ENCODE measurements around the gene HABP4. TPM values are rescaled to one million over a fixed set of nuclear protein-coding genes. Genes with fewer than 3 reads are reported as not detected.

Gene HABP4
- total RNA-seq, 1 experiment from 2014 or later: 21.0 TPM

GRCh38 chr9:96436456-96437126 lies 13.4 kb upstream of the HABP4 start:
- intact Hi-C loops (cut with micrococcal nuclease): no loop called here
- Histone ChIP-seq H3K4me2 (ENCODE audit: low read length) (no peak overlapping the region), H3K27me3 (ENCODE audit: insufficient read depth, low read length) (no peaks in the 10 kb centered on the region), H3K9me2 (ENCODE audit: insufficient read depth) (no peaks in the 10 kb centered on the region), H3K27ac (ENCODE audit: low read depth, low read length) (no peak overlapping the region), H3K36me3 (ENCODE audit: control insufficient read depth in 1 of 2, insufficient read depth in 2 of 2, low read length in 2 of 2) (no peaks in the 10 kb centered on the region), H3K9me3 (ENCODE audit: control insufficient read depth in 1 of 2, insufficient read depth in 1 of 2, low read depth in 1 of 2, low read length in 2 of 2) (peaks cover 0 to 5% of the 10 kb centered on the region in 2 experiments; a peak in 1 of 4 replicates), H4K20me1 (ENCODE audit: insufficient read depth) (no peaks in the 10 kb centered on the region), H3K4me1 (ENCODE audit: control insufficient read depth in 1 of 2, insufficient read depth in 2 of 2, low read length in 2 of 2) (no peaks in the 10 kb centered on the region), H2AFZ (ENCODE audit: low read depth, low read length, poor library complexity, severe bottlenecking) (no peak overlapping the region), H3K79me2 (ENCODE audit: insufficient read depth, low read length) (no peaks in the 10 kb centered on the region), H3K4me3 (replicated peaks in 1 of 2; ENCODE audit: low read depth in 1 of 2, low read length in 2 of 2) (no peak overlapping the region), H3K9ac (ENCODE audit: low read length) (no peak overlapping the region)
- DNase-seq (ENCODE audit: low read depth, low spot score) (no peak), ATAC-seq (no peak)
- ChIA-PET POLR2A (interaction anchor here (0.6 kb wide), 1 partner anchor 12 kb away, joined by 3 read pairs; no protein-coding TSS in a partner anchor), RAD21 (ENCODE audit: low non-redundant PET in 1 of 2, low total read pairs in 2 of 2, uncharacterized antibody in 2 of 2, unreplicated experiment in 2 of 2) (no interaction called here), CTCF (no interaction called here)
- TF ChIP-seq POLR2A (IDR thresholded peaks at IDR 0.05; ENCODE audit: borderline replicate concordance, extremely low read depth, insufficient read depth, insufficient read length) (no peak), JUND (IDR thresholded peaks at IDR 0.05) (no peak), POLR2AphosphoS5 (IDR thresholded peaks at IDR 0.05; ENCODE audit: low read depth, low read length) (no peak), CBX3 (IDR thresholded peaks at IDR 0.05; ENCODE audit: low read depth) (no peak), SP1 (IDR thresholded peaks at IDR 0.05; ENCODE audit: low read depth) (no peak), REST (IDR thresholded peaks at IDR 0.05; ENCODE audit: low read depth) (no peak), ZBTB33 (IDR thresholded peaks at IDR 0.05; ENCODE audit: extremely low read depth, insufficient replicate concordance, low read length) (no peak)
- no TSS peak for BruUV-seq (replicated peaks)

Measured in HCT116 (cell line).